Suprapubic skin (tissue), 4 donors: Measurements from ENCODE around the gene NANOS3. TPM values are rescaled to one million over a fixed set of nuclear protein-coding genes. Genes with fewer than 3 reads are reported as not detected.

Experiments used
- DNase-seq, 2 donors: peaks; one replicate each; pipeline ENCODE4 v3.0.0-alpha.2; 2019; ENCODE audit warnings: low spot score in 2 of 2
- H3K27ac ChIP-seq: fragments of 200-600 bp; sonication (generic); one replicate; pipeline ENCODE4 v1.5.1; 2019
- H3K27me3 ChIP-seq: fragments of 200-600 bp; sonication (generic); one replicate; pipeline ENCODE4 v1.5.1; 2019
- H3K36me3 ChIP-seq: fragments of 200-600 bp; sonication (generic); one replicate; pipeline ENCODE4 v1.5.1; 2019
- H3K4me1 ChIP-seq: fragments of 200-600 bp; sonication (generic); one replicate; pipeline ENCODE4 v1.5.1; 2019
- H3K4me3 ChIP-seq: fragments of 200-600 bp; sonication (generic); one replicate; pipeline ENCODE4 v1.5.1; 2019; ENCODE audit warnings: mild to moderate bottlenecking
- H3K9me3 ChIP-seq: fragments of 200-600 bp; sonication (generic); one replicate; pipeline ENCODE4 v1.5.1; 2019
- CTCF ChIP-seq, 2 donors: fragments of 200-600 bp in 1 of 2; fragments of 450-650 bp in 1 of 2; sonication (generic) in 1 of 2; IDR thresholded peaks; one replicate each; pipeline ENCODE4 v1.5.1; 2016 to 2019; ENCODE audit warnings: antibody characterized with exemption in 2 of 2, mild to moderate bottlenecking in 1 of 2, moderate library complexity in 1 of 2
- EP300 ChIP-seq: sonication (generic); formaldehyde crosslinking; IDR thresholded peaks from one replicate; pipeline ENCODE4 v1.6.1; 2017; ENCODE audit warnings: antibody characterized with exemption
- POLR2A ChIP-seq, 2 donors: fragments of 450-650 bp; IDR thresholded peaks; one replicate each; pipeline ENCODE4 v1.6.1; 2017; ENCODE audit warnings: antibody characterized with exemption in 2 of 2, mild to moderate bottlenecking in 2 of 2, moderate library complexity in 2 of 2
- POLR2AphosphoS5 ChIP-seq, 3 donors: sonication (generic); formaldehyde crosslinking; IDR thresholded peaks; one replicate each; pipeline ENCODE4 v1.6.1; 2017; ENCODE audit warnings: antibody characterized with exemption in 3 of 3
- WGBS: methylation state at CpG from one replicate; pipeline ENCODE4 v1.1.5; 2018; 5-methylcytosine and 5-hydroxymethylcytosine counted together
- total RNA-seq, 4 donors: library from RNA; depleted of rRNA; stranded (reverse); fragments of >200 nt; gene quantifications; one replicate each; pipeline ENCODE4 v1.1.0, GENCODE V29; 2016

Gene NANOS3
- total RNA-seq, 4 donors from 2014 or later = not detected

- Histone ChIP-seq H3K27me3 (no peaks in the 10 kb centered on the region), H3K4me1 (peaks cover 17% of the 10 kb centered on the region), H3K36me3 (peaks cover 4% of the 10 kb centered on the region), H3K9me3 (no peaks in the 10 kb centered on the region), H3K4me3 (peak overlapping the region; percentile 92), H3K27ac (peak overlapping the region; percentile 83)
- no peak for TF ChIP-seq EP300
- TF ChIP-seq POLR2AphosphoS5 (IDR thresholded peaks at IDR 0.05) = no peak
- no peak for TF ChIP-seq POLR2A (IDR thresholded peaks at IDR 0.05)
- no peak for TF ChIP-seq CTCF (IDR thresholded peaks at IDR 0.05)
- DNase-seq = no peak
- WGBS = no CpG with 5 or more reads among the region's 13 CpGs
These were observed 29.6 kb downstream of the NANOS3 start for GRCh38 chr19:13906521-13906904.

GRCh38 chr19:13906910-13907309, 30.0 kb downstream of the NANOS3 start:
- TF ChIP-seq CTCF (IDR thresholded peaks at IDR 0.05) (no peak), POLR2A (IDR thresholded peaks at IDR 0.05) (no peak), EP300 (no peak), POLR2AphosphoS5 (IDR thresholded peaks at IDR 0.05) (no peak)
- H3K27ac ChIP-seq = no peak overlapping the region
- H3K9me3 ChIP-seq = no peaks in the 10 kb centered on the region
- H3K4me1 ChIP-seq = peaks cover 17% of the 10 kb centered on the region
- H3K4me3 ChIP-seq = peak overlapping the region; percentile 92
- 76% methylated on average over 5 of the region's 5 CpGs for WGBS
- H3K27me3 ChIP-seq = no peaks in the 10 kb centered on the region
- H3K36me3 ChIP-seq = peaks cover 8% of the 10 kb centered on the region
- no peak for DNase-seq

- DNase-seq = no peak
- no peaks in the 10 kb centered on the region for H3K27me3 ChIP-seq
- H3K4me3 ChIP-seq = no peak overlapping the region
- H3K9me3 ChIP-seq = no peaks in the 10 kb centered on the region
- peaks cover 17% of the 10 kb centered on the region for H3K4me1 ChIP-seq
- 93% methylated on average over 8 of the region's 8 CpGs for WGBS
- no peak overlapping the region for H3K27ac ChIP-seq
- no peak for TF ChIP-seq CTCF (IDR thresholded peaks at IDR 0.05)
- TF ChIP-seq POLR2AphosphoS5 (IDR thresholded peaks at IDR 0.05) = no peak
- no peak for TF ChIP-seq POLR2A (IDR thresholded peaks at IDR 0.05)
- TF ChIP-seq EP300 = no peak
- H3K36me3 ChIP-seq = peaks cover 25% of the 10 kb centered on the region
These were observed 31.7 kb downstream of the NANOS3 start for GRCh38 chr19:13908674-13909073.

- Histone ChIP-seq H3K4me3 (no peak overlapping the region), H3K4me1 (peaks cover 17% of the 10 kb centered on the region), H3K9me3 (no peaks in the 10 kb centered on the region), H3K27ac (no peak overlapping the region), H3K36me3 (peaks cover 33% of the 10 kb centered on the region), H3K27me3 (no peaks in the 10 kb centered on the region)
- DNase-seq = no peak
- TF ChIP-seq CTCF (IDR thresholded peaks at IDR 0.05) = no peak
- no peak for TF ChIP-seq POLR2A (IDR thresholded peaks at IDR 0.05)
- WGBS = 92% methylated on average over 2 of the region's 2 CpGs
These were observed 32.5 kb downstream of the NANOS3 start for GRCh38 chr19:13909430-13909829.

GRCh38 chr19:13913352-13913751, 36.4 kb downstream of the NANOS3 start:
- WGBS = 91% methylated on average over 10 of the region's 17 CpGs
- H3K4me1 ChIP-seq = no peaks in the 10 kb centered on the region
- H3K9me3 ChIP-seq = no peaks in the 10 kb centered on the region
- no peak overlapping the region for H3K27ac ChIP-seq
- peaks cover 63% of the 10 kb centered on the region for H3K36me3 ChIP-seq
- DNase-seq = no peak
- H3K4me3 ChIP-seq = no peak overlapping the region
- H3K27me3 ChIP-seq = no peaks in the 10 kb centered on the region
- TF ChIP-seq EP300 (no peak), POLR2AphosphoS5 (IDR thresholded peaks at IDR 0.05) (no peak), POLR2A (IDR thresholded peaks at IDR 0.05) (no peak), CTCF (IDR thresholded peaks at IDR 0.05) (no peak)
